HUES64 (cell line): ENCODE data around the gene ATP5F1D.

Experiments used
- H3K27ac ChIP-seq: 2 replicates; pipeline ENCODE4 v1.7.0; 2013; ENCODE audit warnings: low read depth, low read length, inconsistent platforms
- H3K27me3 ChIP-seq: 2 replicates; pipeline ENCODE4 v1.6.1; 2013; ENCODE audit warnings: mild to moderate bottlenecking, low read length; ENCODE audit not compliant: insufficient read depth
- H3K36me3 ChIP-seq: 2 replicates; pipeline ENCODE4 v1.6.1; 2013; ENCODE audit warnings: mild to moderate bottlenecking, low read length; ENCODE audit not compliant: insufficient read depth
- H3K4me1 ChIP-seq: 2 replicates; pipeline ENCODE4 v1.6.1; 2013; ENCODE audit warnings: mild to moderate bottlenecking, low read length, moderate library complexity; ENCODE audit not compliant: insufficient read depth
- H3K4me3 ChIP-seq: 2 replicates; pipeline ENCODE4 v1.5.1; 2013; ENCODE audit warnings: mild to moderate bottlenecking, low read length, moderate library complexity
- H3K9ac ChIP-seq: 2 replicates; pipeline ENCODE4 v1.6.1; 2013; ENCODE audit warnings: mild to moderate bottlenecking, low read depth, low read length
- H3K9me3 ChIP-seq: 2 replicates; pipeline ENCODE4 v1.6.1; 2013; ENCODE audit warnings: low read depth, low read length; ENCODE audit not compliant: insufficient read depth
- WGBS: fragments of 150-250, 120-280 bp; methylation state at CpG from one replicate; pipeline ENCODE4 v1.1.7; 2013; ENCODE audit warnings: missing lambda C conversion rate; 5-methylcytosine and 5-hydroxymethylcytosine counted together

Gene ATP5F1D

DNA sequence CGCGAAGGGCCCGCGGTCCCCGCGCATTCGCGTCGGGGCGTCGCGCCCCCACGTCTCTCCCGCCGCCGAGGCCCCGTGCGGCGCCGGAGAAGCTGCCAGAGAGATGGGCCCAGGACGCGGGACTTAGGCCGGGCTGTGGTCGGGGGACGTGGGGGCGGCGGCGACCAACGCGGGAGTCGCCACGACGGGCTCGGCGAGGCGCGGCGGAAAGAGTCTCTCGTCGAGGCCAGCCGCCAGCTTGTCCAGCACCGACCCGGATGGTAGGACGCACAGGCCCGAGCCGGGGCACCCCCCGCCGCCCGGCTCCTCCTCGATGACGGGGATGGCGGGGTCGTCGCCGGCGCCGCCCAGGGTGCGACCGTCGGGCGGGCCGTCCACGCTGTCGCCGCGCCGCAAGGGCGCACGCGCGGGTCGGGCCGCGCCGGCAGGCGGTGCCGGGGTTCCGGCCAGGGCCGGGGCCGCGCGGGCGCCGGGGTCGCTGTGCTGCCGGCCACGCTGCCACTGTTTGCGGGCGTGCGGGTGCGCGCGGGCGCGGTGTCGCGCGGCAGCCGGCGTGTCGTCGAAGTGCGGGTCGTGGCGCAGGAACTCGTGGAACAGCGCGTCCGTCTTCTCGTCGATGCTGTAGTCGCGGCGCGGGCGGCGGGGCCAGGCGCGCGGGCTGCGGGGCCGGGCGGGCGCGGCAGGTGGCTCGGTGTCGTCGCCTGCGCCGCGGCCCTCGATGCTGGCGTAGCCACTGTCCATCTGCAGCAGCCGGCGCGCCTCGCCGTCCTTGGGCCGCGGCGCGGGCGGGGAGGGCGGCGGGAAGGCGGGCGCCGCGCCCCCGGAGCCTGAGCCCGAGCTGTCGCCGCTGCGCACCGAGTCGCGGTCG, 12.3 kb upstream of the ATP5F1D start:
- H3K27me3 ChIP-seq, result no peaks in the 10 kb centered on the region
- no peaks in the 10 kb centered on the region for H3K4me1 ChIP-seq
- 97% methylated on average over 158 of the region's 158 CpGs for WGBS
- peaks cover 29% of the 10 kb centered on the region for H3K36me3 ChIP-seq
- no peak overlapping the region for H3K9ac ChIP-seq
- H3K4me3 ChIP-seq, result no peak overlapping the region
- no peaks in the 10 kb centered on the region for H3K9me3 ChIP-seq
- H3K27ac ChIP-seq, result no peak overlapping the region

DNA sequence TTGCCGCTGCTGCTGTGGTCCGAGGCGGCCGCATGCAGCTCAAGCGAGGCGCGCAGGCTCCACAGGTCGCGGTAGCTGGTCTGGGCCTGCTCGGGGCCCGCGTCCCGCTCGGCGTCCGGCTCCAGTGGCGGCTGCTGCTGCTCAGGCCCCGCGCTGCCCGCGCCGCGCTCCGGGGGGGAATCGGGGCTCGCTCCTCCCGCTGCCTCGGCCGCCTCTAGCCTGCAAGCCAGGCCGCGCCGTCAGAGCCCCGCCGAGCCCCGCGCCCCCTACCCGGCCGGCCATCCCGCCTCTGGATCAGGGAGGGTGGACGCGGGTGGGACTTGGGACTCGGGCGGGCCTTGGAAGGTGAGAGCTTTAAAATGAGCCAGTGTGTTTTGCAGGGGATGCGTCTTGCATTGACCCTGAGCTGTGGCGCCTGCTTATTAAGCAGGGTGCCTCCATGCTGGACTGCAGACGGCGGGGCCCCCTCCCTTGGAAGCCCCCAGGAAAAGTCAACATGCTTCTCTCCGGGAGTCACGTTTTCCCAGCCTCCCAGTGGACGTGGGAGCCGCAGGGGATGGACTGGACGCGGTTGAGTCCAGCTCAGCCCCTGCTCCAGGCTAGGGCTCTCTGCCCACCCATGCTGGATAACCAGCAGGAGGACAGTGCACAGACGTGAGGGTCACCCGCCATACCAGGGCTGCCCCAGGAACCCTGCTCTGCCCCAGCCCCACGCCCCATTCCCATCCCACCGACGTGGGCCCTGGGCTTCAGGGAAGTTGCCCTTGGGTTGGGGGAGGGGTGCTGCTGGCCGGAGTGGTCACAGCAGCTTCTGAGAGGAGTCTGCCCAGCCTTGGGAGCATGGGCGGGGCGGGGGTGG, 11.4 kb upstream of the ATP5F1D start:
- 92% methylated on average over 61 of the region's 61 CpGs for WGBS
- Histone ChIP-seq H3K9me3 (no peaks in the 10 kb centered on the region), H3K4me1 (no peaks in the 10 kb centered on the region), H3K36me3 (peaks cover 38% of the 10 kb centered on the region), H3K4me3 (no peak overlapping the region), H3K27ac (no peak overlapping the region), H3K27me3 (no peaks in the 10 kb centered on the region), H3K9ac (no peak overlapping the region)

DNA sequence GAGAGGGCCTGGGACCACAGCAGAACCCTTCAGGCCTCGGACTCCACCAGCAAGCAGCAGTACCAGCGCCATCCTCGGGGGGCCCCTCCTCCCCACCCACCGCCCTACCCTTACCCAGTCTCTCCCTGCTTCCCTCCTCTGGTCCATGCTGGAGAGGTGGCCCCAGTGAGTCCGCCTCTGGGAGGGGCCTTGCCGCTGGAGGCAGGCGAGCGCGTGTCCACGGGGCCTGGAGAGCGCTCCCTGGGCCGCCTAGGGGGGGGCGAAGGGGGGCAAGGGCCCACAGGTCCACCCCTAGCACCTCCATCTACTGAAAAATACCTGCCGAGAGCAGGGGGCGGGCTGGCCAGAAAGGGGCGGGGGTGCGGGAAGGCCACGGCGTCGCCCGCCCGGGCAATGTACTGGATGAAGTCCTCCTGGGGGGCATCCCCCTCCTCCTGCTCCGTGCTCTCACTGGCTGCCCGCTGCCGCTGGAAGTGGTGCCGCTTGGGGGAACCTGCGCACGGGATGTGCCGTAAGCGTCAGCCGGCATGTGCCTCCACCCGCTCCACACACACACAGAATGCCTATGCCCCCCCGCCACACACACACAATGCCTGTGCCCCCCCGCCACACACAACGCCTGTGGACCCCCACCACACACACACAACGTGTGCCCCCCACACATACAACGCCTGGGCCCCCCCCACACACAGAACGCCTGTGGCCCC, 10.6 kb upstream of the ATP5F1D start:
- Histone ChIP-seq H3K9ac (no peak overlapping the region), H3K9me3 (no peaks in the 10 kb centered on the region), H3K36me3 (peaks cover 46% of the 10 kb centered on the region), H3K4me1 (no peaks in the 10 kb centered on the region), H3K4me3 (no peak overlapping the region), H3K27ac (no peak overlapping the region), H3K27me3 (no peaks in the 10 kb centered on the region)
- WGBS, result 86% methylated on average over 32 of the region's 38 CpGs

DNA sequence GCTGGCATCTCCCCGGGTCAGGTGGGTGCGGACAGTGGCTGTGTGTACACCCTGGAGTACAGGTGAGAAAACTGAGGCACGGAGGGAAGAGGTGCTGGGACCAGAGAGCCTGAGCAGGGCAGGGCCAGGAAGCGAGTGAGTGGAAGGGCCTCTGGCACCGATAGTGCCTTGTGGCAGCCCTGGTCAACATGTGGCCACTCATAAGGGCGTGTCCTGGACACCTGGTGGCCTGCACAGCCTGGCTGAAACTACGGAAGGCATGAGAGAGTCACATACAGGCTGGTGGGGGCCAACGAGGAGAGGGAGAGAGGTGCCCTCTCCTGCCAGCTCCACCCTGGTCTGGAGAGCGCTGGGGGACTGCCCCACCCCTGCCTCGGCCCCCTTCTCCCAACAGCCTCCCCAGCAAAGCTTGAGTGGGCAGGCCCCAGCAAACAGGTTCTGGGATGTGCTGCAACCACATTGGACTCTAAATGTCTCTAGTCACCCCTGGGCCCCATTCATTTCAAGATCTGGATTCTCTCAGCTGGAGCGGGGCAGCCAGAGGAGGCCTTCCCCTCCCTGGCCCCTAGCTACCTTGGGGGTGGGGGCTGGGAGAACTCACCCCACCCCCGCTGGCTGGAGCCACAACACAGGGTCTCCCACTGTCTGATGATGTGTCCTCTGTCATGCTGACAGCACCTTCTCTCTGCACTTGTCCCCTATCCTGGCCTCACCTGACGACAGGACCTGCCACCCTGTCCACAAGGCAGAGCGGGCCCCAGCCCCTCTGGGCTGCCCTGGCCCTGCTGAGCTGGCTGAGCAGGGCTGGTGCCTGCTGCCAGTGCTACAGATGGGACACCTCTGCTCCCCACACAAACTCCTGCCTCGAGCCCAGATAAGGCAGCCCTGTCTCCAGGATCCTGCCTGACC, 9.6 kb upstream of the ATP5F1D start:
- H3K27me3 ChIP-seq, result no peaks in the 10 kb centered on the region
- no peaks in the 10 kb centered on the region for H3K9me3 ChIP-seq
- 91% methylated on average over 15 of the region's 15 CpGs for WGBS
- no peak overlapping the region for H3K4me3 ChIP-seq
- H3K4me1 ChIP-seq, result no peaks in the 10 kb centered on the region
- no peak overlapping the region for H3K9ac ChIP-seq
- no peak overlapping the region for H3K27ac ChIP-seq
- H3K36me3 ChIP-seq, result peaks cover 44% of the 10 kb centered on the region

DNA sequence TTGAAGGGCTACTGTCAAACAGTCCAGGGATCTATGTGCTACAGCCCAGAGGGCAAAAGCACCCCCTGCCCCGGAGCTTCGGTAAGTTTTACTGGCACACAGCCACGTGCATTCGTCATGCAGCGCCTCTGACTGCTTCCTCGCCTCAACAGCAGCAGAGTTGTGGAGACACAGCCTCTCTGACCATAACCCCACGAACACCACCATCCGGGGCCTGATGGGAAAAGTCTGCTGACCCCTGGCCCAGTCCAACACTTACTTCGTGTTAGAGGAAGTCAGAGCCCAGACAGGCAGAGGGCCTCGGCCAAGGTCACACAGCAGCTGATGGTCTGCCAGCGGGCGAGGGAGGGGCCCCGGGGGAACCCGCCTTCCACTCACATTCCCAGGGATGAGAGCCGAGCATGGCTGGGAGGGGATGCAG, 8.9 kb upstream of the ATP5F1D start:
- no peak overlapping the region for H3K4me3 ChIP-seq
- H3K27ac ChIP-seq, result no peak overlapping the region
- H3K9me3 ChIP-seq, result no peaks in the 10 kb centered on the region
- 84% methylated on average over 15 of the region's 15 CpGs for WGBS
- H3K4me1 ChIP-seq, result no peaks in the 10 kb centered on the region
- no peaks in the 10 kb centered on the region for H3K27me3 ChIP-seq
- no peak overlapping the region for H3K9ac ChIP-seq
- H3K36me3 ChIP-seq, result peaks cover 39% of the 10 kb centered on the region

DNA sequence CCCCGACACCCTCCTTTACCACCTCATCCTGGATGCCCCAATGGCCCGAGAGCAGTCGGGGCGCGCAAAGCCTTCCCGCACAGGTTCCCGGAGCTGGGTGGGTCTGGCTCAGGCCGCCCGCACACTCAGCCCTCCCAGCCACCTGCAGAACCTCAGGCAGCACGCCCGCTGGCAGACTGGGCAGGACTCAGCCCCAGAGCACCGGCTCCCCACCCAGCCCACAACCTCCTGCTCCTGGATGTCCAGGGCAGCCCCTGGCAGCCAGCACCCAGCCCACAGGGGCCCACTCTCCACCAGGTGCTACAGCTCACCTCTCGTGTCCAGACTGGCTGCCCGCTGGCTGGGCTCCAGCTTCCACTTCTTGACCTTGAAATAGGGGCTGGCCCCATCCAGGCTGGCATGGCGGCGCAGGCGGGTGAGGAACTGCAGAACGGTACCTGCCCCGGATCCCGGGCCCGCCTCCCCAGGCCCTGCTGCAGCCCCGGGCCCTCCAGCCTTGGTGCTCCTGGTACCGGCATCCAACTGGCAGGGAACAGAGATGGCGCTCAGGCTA, 8.4 kb upstream of the ATP5F1D start:
- H3K27ac ChIP-seq, result no peak overlapping the region
- H3K9me3 ChIP-seq, result no peaks in the 10 kb centered on the region
- H3K36me3 ChIP-seq, result peaks cover 35% of the 10 kb centered on the region
- WGBS, result 96% methylated on average over 24 of the region's 24 CpGs
- H3K9ac ChIP-seq, result no peak overlapping the region
- H3K27me3 ChIP-seq, result no peaks in the 10 kb centered on the region
- no peak overlapping the region for H3K4me3 ChIP-seq
- H3K4me1 ChIP-seq, result no peaks in the 10 kb centered on the region

DNA sequence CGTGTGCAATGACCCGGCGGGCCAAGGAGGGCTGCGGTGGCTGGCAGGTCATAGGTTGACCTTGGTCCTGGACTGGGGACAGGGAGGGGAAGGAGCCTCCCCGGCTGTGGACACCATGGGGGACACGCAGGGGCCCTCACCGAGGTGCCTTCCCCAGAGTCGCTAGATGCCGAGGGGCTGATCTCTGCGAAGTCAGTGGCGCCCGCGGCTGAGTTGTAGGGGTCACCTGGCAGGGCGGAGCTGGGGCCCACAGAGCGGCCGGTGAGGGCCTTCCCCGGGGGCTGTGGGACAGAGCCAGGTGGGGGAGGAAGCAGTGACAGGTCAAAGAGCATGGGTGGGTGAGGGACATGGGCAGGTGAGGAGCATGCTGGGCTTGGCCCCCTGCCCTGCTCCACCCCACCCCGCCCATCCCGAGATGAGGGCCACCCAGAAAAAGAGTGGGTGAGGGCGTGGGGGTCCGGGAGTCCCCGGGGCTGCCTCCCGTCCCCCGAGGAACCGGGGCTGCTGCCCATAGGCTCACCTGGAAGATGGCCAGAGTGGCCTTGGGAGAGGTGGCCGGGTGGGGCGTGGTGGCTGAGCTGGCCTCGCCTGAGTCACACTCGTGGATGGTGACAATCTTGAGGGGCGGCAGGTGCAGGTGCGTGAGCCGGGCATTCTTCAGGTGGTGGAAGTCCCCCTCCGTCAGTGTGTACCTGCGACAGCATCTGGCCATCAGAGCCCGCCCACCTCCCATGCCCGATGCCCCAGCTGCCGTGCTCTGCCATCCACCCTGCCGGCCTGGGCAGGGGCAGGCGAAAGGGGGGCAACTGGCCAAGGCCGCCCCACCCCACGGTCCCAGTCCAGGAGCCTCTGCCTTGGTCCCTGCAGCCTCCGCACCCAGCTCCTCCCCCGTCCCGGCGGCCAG, 7.2 kb upstream of the ATP5F1D start:
- H3K9ac ChIP-seq, result no peak overlapping the region
- no peaks in the 10 kb centered on the region for H3K27me3 ChIP-seq
- H3K27ac ChIP-seq, result no peak overlapping the region
- WGBS, result 95% methylated on average over 45 of the region's 45 CpGs
- H3K36me3 ChIP-seq, result peaks cover 35% of the 10 kb centered on the region
- no peaks in the 10 kb centered on the region for H3K9me3 ChIP-seq
- no peaks in the 10 kb centered on the region for H3K4me1 ChIP-seq
- no peak overlapping the region for H3K4me3 ChIP-seq

DNA sequence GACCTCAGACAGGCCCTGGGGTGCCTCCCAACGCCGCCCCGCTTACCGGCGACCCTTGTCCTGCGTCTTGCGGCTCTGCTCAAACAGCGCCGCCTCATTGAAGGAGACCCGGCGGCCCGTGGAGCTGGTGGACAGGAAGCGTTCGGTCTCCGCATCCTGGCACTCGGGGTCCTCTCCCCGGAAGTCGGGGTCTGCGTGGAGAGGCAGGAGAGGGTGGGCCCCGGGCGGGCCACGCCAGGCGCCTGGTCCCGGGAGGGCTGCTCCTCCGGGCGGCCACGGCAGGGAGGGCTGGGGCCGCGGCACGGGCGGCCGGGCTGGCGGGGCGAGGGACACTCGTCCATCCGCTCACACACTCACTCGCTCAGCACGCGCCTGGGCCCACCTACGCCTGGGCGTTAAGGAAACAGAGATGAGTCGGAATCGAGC, 6.6 kb upstream of the ATP5F1D start:
- no peak overlapping the region for H3K27ac ChIP-seq
- H3K4me1 ChIP-seq, result peaks cover 6% of the 10 kb centered on the region; the same call in 1 of the 2 replicates
- 93% methylated on average over 43 of the region's 43 CpGs for WGBS
- H3K27me3 ChIP-seq, result no peaks in the 10 kb centered on the region
- no peak overlapping the region for H3K4me3 ChIP-seq
- H3K9me3 ChIP-seq, result no peaks in the 10 kb centered on the region
- H3K36me3 ChIP-seq, result peaks cover 35% of the 10 kb centered on the region
- no peak overlapping the region for H3K9ac ChIP-seq

DNA sequence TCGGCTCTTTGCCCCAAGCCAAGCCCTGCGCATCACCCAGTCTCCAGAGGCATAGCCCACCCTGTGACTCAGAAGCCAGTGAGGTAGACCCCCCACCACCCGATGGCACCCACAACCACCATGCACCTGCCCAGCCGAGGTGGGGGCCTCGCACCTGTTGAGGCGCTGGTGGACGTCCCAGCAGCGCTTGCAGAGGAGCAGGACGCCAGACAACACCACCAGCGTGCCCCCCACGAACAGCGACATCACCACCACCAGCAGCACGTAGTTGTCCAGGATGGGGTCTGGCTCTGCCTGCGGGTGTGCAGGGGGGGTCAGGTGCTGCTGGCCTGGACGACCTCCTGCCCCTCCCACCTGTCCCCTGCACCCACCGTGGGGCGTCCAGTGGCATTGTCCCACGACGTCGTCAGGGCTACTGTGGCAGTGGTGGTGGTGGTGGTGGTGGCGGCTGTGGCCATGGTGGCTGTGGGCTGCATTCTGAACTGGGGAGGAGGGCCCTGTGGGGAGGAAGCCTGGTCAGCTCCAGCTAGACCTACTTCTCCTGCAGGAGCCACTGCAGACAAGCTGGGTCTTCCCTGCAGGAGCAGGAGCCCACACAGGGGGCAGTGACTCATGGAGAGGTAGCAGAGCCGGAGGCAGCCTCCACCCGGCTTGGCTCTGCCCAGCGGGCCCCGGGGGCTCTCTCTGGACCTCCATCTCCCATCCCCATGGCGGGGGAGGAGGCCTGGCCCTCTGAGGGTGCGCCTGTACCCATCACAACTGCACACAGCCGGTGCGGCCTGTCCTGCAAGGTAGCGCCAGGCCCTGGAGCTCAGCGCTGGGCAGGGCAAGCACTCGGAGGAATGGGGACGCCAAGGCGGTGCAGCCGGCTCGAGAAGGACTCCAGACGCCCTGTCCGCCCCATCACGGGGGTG, 5.7 kb upstream of the ATP5F1D start:
- Histone ChIP-seq H3K4me3 (peak overlapping the region; percentile 46), H3K4me1 (peaks cover 7% of the 10 kb centered on the region; the same call in 1 of the 2 replicates), H3K27me3 (no peaks in the 10 kb centered on the region), H3K27ac (no peak overlapping the region), H3K9ac (no peak overlapping the region), H3K9me3 (no peaks in the 10 kb centered on the region), H3K36me3 (peaks cover 35% of the 10 kb centered on the region)
- WGBS, result 85% methylated on average over 39 of the region's 39 CpGs
